ENCODE data around the gene AVL9. TPM values are rescaled to one million over a fixed set of nuclear protein-coding genes. Genes with fewer than 3 reads are reported as not detected.

Gene AVL9
- total and polyA plus RNA-seq, 9 of the 15 experiments (the other 6 are each of a cell fraction or from before 2014, with no cell fraction given) = 6.4 to 66.2 (median 30.1) TPM

DNA sequence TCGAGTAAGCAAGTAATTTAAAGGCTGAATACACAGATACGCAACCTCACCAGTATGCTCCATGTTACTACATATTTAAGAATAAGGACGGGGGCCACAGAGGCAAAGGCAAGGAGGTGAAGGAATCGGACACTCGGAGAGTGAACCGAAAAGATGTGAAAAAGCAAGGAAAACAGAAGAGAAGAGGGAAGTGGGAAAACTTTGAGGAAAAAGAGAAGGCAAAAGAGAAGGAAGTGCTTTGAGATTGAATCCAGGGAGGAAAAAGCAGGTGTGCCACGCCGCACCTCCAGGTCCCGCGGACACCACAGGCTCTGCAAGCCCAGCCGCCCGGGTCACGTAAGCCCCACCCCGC lies 367 bp upstream of the AVL9 start (continued):
- TF ChIP-seq, protein P1, sequence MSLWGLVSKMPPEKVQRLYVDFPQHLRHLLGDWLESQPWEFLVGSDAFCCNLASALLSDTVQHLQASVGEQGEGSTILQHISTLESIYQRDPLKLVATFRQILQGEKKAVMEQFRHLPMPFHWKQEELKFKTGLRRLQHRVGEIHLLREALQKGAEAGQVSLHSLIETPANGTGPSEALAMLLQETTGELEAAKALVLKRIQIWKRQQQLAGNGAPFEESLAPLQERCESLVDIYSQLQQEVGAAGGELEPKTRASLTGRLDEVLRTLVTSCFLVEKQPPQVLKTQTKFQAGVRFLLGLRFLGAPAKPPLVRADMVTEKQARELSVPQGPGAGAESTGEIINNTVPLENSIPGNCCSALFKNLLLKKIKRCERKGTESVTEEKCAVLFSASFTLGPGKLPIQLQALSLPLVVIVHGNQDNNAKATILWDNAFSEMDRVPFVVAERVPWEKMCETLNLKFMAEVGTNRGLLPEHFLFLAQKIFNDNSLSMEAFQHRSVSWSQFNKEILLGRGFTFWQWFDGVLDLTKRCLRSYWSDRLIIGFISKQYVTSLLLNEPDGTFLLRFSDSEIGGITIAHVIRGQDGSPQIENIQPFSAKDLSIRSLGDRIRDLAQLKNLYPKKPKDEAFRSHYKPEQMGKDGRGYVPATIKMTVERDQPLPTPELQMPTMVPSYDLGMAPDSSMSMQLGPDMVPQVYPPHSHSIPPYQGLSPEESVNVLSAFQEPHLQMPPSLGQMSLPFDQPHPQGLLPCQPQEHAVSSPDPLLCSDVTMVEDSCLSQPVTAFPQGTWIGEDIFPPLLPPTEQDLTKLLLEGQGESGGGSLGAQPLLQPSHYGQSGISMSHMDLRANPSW (CRISPR knock-in tag; IDR thresholded peaks at IDR 0.05) = no peak
- no peak for TF ChIP-seq BRD4 (IDR thresholded peaks at IDR 0.05)
- 0 out of 2 replicates have a peak, but pooled peaks have one; percentile 48 for TF ChIP-seq PML (IDR thresholded peaks at IDR 0.05; ENCODE audit: low read length)
- peak; percentile 24; the same call in 1 of the 2 replicates for TF ChIP-seq MYC (IDR thresholded peaks at IDR 0.05; ENCODE audit: low read depth, low read length)
- no peak for TF ChIP-seq MYC (CRISPR knock-in tag; IDR thresholded peaks at IDR 0.05; ENCODE audit: borderline replicate concordance, low read depth)
- TF ChIP-seq DDX20 (tag; IDR thresholded peaks at IDR 0.05; ENCODE audit: low read depth) = 0 out of 2 replicates have a peak, but pooled peaks have one; percentile 25
- no peak for TF ChIP-seq DMBX1 (CRISPR knock-in tag; IDR thresholded peaks at IDR 0.05; ENCODE audit: borderline replicate concordance)
- TF ChIP-seq HINFP (tag; conservative IDR thresholded peaks at IDR 0.05; ENCODE audit: low read depth) = peak; percentile 73
- no peak for TF ChIP-seq CBFB (CRISPR knock-in tag; IDR thresholded peaks at IDR 0.05)
- peak in 1 of 2 experiments; percentile 63; a peak in 1 of 4 replicates for TF ChIP-seq ARNT (IDR thresholded peaks at IDR 0.05)
- no peak for TF ChIP-seq JUN (IDR thresholded peaks at IDR 0.05; ENCODE audit: borderline replicate concordance, low read depth, low read length)
- TF ChIP-seq JUN (CRISPR knock-in tag; IDR thresholded peaks at IDR 0.05; ENCODE audit: borderline replicate concordance) = no peak
- no peak for TF ChIP-seq ETV1 (tag; conservative IDR thresholded peaks at IDR 0.05; ENCODE audit: low read depth)
- TF ChIP-seq ZNF165 (CRISPR knock-in tag; IDR thresholded peaks at IDR 0.05; ENCODE audit: borderline replicate concordance) = no peak
- peak; percentile 89 for TF ChIP-seq HLTF (IDR thresholded peaks at IDR 0.05)
- TF ChIP-seq ZNF274 (IDR thresholded peaks at IDR 0.05; ENCODE audit: borderline replicate concordance, low read depth, low read length) = no peak
- TF ChIP-seq, protein P2, sequence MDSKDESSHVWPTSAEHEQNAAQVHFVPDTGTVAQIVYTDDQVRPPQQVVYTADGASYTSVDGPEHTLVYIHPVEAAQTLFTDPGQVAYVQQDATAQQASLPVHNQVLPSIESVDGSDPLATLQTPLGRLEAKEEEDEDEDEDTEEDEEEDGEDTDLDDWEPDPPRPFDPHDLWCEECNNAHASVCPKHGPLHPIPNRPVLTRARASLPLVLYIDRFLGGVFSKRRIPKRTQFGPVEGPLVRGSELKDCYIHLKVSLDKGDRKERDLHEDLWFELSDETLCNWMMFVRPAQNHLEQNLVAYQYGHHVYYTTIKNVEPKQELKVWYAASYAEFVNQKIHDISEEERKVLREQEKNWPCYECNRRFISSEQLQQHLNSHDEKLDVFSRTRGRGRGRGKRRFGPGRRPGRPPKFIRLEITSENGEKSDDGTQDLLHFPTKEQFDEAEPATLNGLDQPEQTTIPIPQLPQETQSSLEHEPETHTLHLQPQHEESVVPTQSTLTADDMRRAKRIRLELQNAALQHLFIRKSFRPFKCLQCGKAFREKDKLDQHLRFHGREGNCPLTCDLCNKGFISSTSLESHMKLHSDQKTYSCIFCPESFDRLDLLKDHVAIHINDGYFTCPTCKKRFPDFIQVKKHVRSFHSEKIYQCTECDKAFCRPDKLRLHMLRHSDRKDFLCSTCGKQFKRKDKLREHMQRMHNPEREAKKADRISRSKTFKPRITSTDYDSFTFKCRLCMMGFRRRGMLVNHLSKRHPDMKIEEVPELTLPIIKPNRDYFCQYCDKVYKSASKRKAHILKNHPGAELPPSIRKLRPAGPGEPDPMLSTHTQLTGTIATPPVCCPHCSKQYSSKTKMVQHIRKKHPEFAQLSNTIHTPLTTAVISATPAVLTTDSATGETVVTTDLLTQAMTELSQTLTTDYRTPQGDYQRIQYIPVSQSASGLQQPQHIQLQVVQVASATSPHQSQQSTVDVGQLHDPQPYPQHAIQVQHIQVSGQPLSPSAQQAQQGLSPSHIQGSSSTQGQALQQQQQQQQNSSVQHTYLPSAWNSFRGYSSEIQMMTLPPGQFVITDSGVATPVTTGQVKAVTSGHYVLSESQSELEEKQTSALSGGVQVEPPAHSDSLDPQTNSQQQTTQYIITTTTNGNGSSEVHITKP (IDR thresholded peaks at IDR 0.05; ENCODE audit: partially characterized antibody) = peak; percentile 63
- 0 out of 4 replicates have a peak, but pooled peaks of 1 of the 2 experiments have one; percentile 47 for TF ChIP-seq CSDE1 (IDR thresholded peaks at IDR 0.05)
- no peak for TF ChIP-seq GTF2E2 (tag; IDR thresholded peaks at IDR 0.05)

Measured in K562 (cell line).